Stimulated activated naive CD4-positive, alpha-beta T cell (primary cell): ENCODE data around the gene NCAPG.
"Not testable (repeated sequence)": the region's sequence is repeated elsewhere in the genome, so short reads cannot be mapped to it uniquely, and the experiment has no call there.

Source experiments
- DNase-seq, 6 experiments: peaks; one replicate each; lab custom pipeline; 2025; lab: John Stamatoyannopoulos, UW

The NCAPG gene

GRCh38 chr4:17797808-17798207 is 13.0 kb upstream of the NCAPG start:
- DNase-seq: no peak

- DNase-seq: no peak
These were observed 5.1 kb upstream of the NCAPG start for GRCh38 chr4:17805580-17806155.

GRCh38 chr4:17807446-17807845 is 3.3 kb upstream of the NCAPG start:
- no peak for DNase-seq

- DNase-seq: peak in 1 of 6 experiments; percentile 1
These were observed 1.1 kb upstream of the NCAPG start for GRCh38 chr4:17809667-17810066.

GRCh38 chr4:17811078-17811603 is 362 bp downstream of the NCAPG start:
- no peak for DNase-seq

- no peak for DNase-seq
These were observed 1.3 kb downstream of the NCAPG start for GRCh38 chr4:17812125-17812524.

GRCh38 chr4:17812801-17813200 is 2.0 kb downstream of the NCAPG start:
- DNase-seq: no peak

- no peak for DNase-seq
These were observed 3.4 kb downstream of the NCAPG start for GRCh38 chr4:17814140-17814539.

GRCh38 chr4:17816142-17816541 is 5.4 kb downstream of the NCAPG start:
- no peak for DNase-seq

GRCh38 chr4:17817027-17817426 is 6.2 kb downstream of the NCAPG start:
- DNase-seq: peak in 3 of 6 experiments; percentile 15 to 43 (median 37)

GRCh38 chr4:17823871-17824669 is 13.3 kb downstream of the NCAPG start:
- DNase-seq: no peak

- DNase-seq: no peak
These were observed 35.5 kb downstream of the NCAPG start for GRCh38 chr4:17846266-17846665.

GRCh38 chr4:17850295-17850694 is 39.5 kb downstream of the NCAPG start:
- DNase-seq: not testable (repeated sequence)

GRCh38 chr4:17851959-17852358 is 41.2 kb downstream of the NCAPG start:
- no peak for DNase-seq

GRCh38 chr4:17854036-17854435 is 43.3 kb downstream of the NCAPG start:
- no peak for DNase-seq

- no peak for DNase-seq
These were observed 49.1 kb downstream of the NCAPG start for GRCh38 chr4:17859793-17860406.

GRCh38 chr4:17861906-17862305 is 51.1 kb downstream of the NCAPG start:
- DNase-seq: not testable (repeated sequence)

GRCh38 chr4:17865866-17866363 is 55.1 kb downstream of the NCAPG start:
- no peak for DNase-seq

GRCh38 chr4:17866810-17867209 is 56.0 kb downstream of the NCAPG start:
- DNase-seq: no peak

GRCh38 chr4:17867276-17867675 is 56.5 kb downstream of the NCAPG start:
- DNase-seq: no peak

GRCh38 chr4:17869327-17869726 is 58.5 kb downstream of the NCAPG start:
- DNase-seq: no peak

- no peak for DNase-seq
These were observed 64.8 kb downstream of the NCAPG start for GRCh38 chr4:17875402-17876070.
